Mesenchymal stem cell (in vitro differentiated cells and primary cell): ENCODE measurements around the gene TXLNA.

Experiments
- DNase-seq: peaks from one replicate; pipeline ENCODE4 v3.0.0-alpha.2; 2013
- H2AFZ ChIP-seq: one replicate; pipeline ENCODE4 v1.6.1; 2013; ENCODE audit warnings: low read depth, mild to moderate bottlenecking, control low read depth, inconsistent platforms, low read length, moderate library complexity
- H2AK5ac ChIP-seq: 2 replicates; pipeline ENCODE4 v1.6.1; 2013; ENCODE audit warnings: low read length, moderate library complexity, mild to moderate bottlenecking, inconsistent platforms; ENCODE audit not compliant: severe bottlenecking
- H2BK120ac ChIP-seq: one replicate; pipeline ENCODE4 v1.6.1; 2013; ENCODE audit warnings: low read depth, mild to moderate bottlenecking, inconsistent platforms, low read length, moderate library complexity
- H2BK12ac ChIP-seq, 2 experiments: one replicate each; pipeline ENCODE4 v1.6.1; 2013; ENCODE audit warnings: inconsistent platforms in 2 of 2, low read length in 2 of 2, mild to moderate bottlenecking in 2 of 2, moderate library complexity in 2 of 2, control low read depth in 1 of 2
- H2BK15ac ChIP-seq: one replicate; pipeline ENCODE4 v1.6.1; 2013; ENCODE audit warnings: mild to moderate bottlenecking, low read depth, inconsistent platforms; ENCODE audit not compliant: poor library complexity, severe bottlenecking
- H2BK5ac ChIP-seq: 2 replicates; pipeline ENCODE4 v1.6.1; 2013; ENCODE audit warnings: low read depth, mild to moderate bottlenecking, low read length, control low read depth, inconsistent platforms; ENCODE audit not compliant: poor library complexity, severe bottlenecking
- H3K14ac ChIP-seq, 2 experiments: one replicate each; pipeline ENCODE4 v1.6.1; 2013; ENCODE audit warnings: inconsistent platforms in 2 of 2, low read length in 2 of 2, control low read depth in 1 of 2, mild to moderate bottlenecking in 1 of 2, moderate library complexity in 1 of 2
- H3K18ac ChIP-seq, 2 experiments: one replicate each; pipeline ENCODE4 v1.6.1; 2013; ENCODE audit warnings: inconsistent platforms in 2 of 2, low read length in 2 of 2, control low read depth in 1 of 2, low read depth in 1 of 2, mild to moderate bottlenecking in 1 of 2
- H3K23ac ChIP-seq, 2 experiments: one replicate each; pipeline ENCODE4 v1.6.1; 2013; ENCODE audit warnings: inconsistent platforms in 2 of 2, low read length in 2 of 2, mild to moderate bottlenecking in 2 of 2, moderate library complexity in 2 of 2, control low read depth in 1 of 2
- H3K27ac ChIP-seq: 2 replicates; pipeline ENCODE4 v1.5.1; 2013; ENCODE audit warnings: mild to moderate bottlenecking, moderate library complexity, low read length, control low read depth, inconsistent platforms; ENCODE audit not compliant: poor library complexity, severe bottlenecking
- H3K27me3 ChIP-seq, 2 experiments: 2 replicates each; pipeline versions ENCODE4 v1.6.1 to v1.7.0; 2013; ENCODE audit warnings: low read length in 2 of 2, mild to moderate bottlenecking in 2 of 2, moderate library complexity in 2 of 2, control low read depth in 1 of 2, inconsistent platforms in 1 of 2; ENCODE audit not compliant: control insufficient read depth in 1 of 2, insufficient read depth in 1 of 2
- H3K36me3 ChIP-seq, 2 experiments: 2 replicates each; pipeline versions ENCODE4 v1.6.1 to v1.7.0; 2013; ENCODE audit warnings: low read length in 2 of 2, control low read depth in 1 of 2, inconsistent platforms in 1 of 2, low read depth in 1 of 2, mild to moderate bottlenecking in 1 of 2; ENCODE audit not compliant: insufficient read depth in 2 of 2, control insufficient read depth in 1 of 2
- H3K4ac ChIP-seq, 2 experiments: one replicate each; pipeline ENCODE4 v1.6.1; 2013; ENCODE audit warnings: inconsistent platforms in 2 of 2, low read length in 2 of 2, mild to moderate bottlenecking in 2 of 2, moderate library complexity in 2 of 2, control low read depth in 1 of 2, low read depth in 1 of 2
- H3K4me1 ChIP-seq: 2 replicates; pipeline ENCODE4 v1.6.1; 2013; ENCODE audit warnings: low read depth, low read length, control low read depth; ENCODE audit not compliant: control insufficient read depth, insufficient read depth
- H3K4me2 ChIP-seq: 2 replicates; pipeline ENCODE4 v1.6.1; 2013; ENCODE audit warnings: low read length, mild to moderate bottlenecking, inconsistent platforms; ENCODE audit not compliant: poor library complexity, severe bottlenecking
- H3K4me3 ChIP-seq, 2 experiments: 2 replicates each; pipeline versions ENCODE4 v1.5.1 to v1.7.0; 2013; ENCODE audit warnings: low read length in 2 of 2, mild to moderate bottlenecking in 2 of 2, control low read depth in 1 of 2, low read depth in 1 of 2; ENCODE audit not compliant: insufficient read depth in 1 of 2
- H3K79me1 ChIP-seq: replicated peaks from 2 replicates; pipeline ENCODE4 v1.6.1; 2013; ENCODE audit warnings: mild to moderate bottlenecking, control low read depth, low read length, inconsistent platforms; ENCODE audit not compliant: poor library complexity, severe bottlenecking
- H3K9ac ChIP-seq: 2 replicates; pipeline ENCODE4 v1.7.0; 2013; ENCODE audit warnings: mild to moderate bottlenecking, low read length, moderate library complexity
- H3K9me3 ChIP-seq: 2 replicates; pipeline ENCODE4 v1.7.0; 2013; ENCODE audit warnings: mild to moderate bottlenecking, low read length; ENCODE audit not compliant: control insufficient read depth
- H4K8ac ChIP-seq: one replicate; pipeline ENCODE4 v1.6.1; 2013; ENCODE audit warnings: inconsistent platforms, mild to moderate bottlenecking, low read length, moderate library complexity
- H4K91ac ChIP-seq: one replicate; pipeline ENCODE4 v1.6.1; 2013; ENCODE audit warnings: mild to moderate bottlenecking, low read length, inconsistent platforms
- WGBS: methylation state at CpG from one replicate; pipeline ENCODE4 v1.1.7; 2013; ENCODE audit warnings: mixed read lengths; 5-methylcytosine and 5-hydroxymethylcytosine counted together

Gene TXLNA

GRCh38 chr1:32208469-32208868 is 29.0 kb downstream of the TXLNA start:
- Histone ChIP-seq H3K18ac (no peak overlapping the region), H3K4me1 (peaks cover 22% of the 10 kb centered on the region), H3K9ac (no peak overlapping the region), H3K14ac (no peak overlapping the region), H4K91ac (no peak overlapping the region), H3K27me3 (no peaks in the 10 kb centered on the region), H3K4me3 (no peak overlapping the region), H2BK120ac (no peak overlapping the region), H2BK5ac (no peak overlapping the region), H3K27ac (no peak overlapping the region), H2AK5ac (no peak overlapping the region), H3K4me2 (no peak overlapping the region), H2BK12ac (no peak overlapping the region), H2BK15ac (no peak overlapping the region), H3K9me3 (no peaks in the 10 kb centered on the region), H2AFZ (no peak overlapping the region), H3K23ac (no peak overlapping the region), H3K36me3 (peaks cover 12 to 29% of the 10 kb centered on the region in 2 experiments), H3K4ac (no peak overlapping the region), H3K79me1 (peaks cover 11% of the 10 kb centered on the region), H4K8ac (no peak overlapping the region)
- WGBS, result 97% methylated on average over 6 of the region's 6 CpGs
- no peak for DNase-seq

GRCh38 chr1:32208891-32209328 is 29.4 kb downstream of the TXLNA start, which contains the start of gene DCDC2B:
Gene DCDC2B (plus strand): TSS chr1:32209089. CDS start chr1:32209094, 5 bp downstream.
- no peak within 1 kb of the TSS for H3K9ac ChIP-seq
- WGBS, result 88% methylated on average over 5 of the region's 5 CpGs
- no peak within 1 kb of the TSS for H3K4me3 ChIP-seq
- H2AK5ac ChIP-seq, result no peak within 1 kb of the TSS
- H3K9me3 ChIP-seq, result no peaks in the 10 kb centered on the region
- H2BK5ac ChIP-seq, result no peak within 1 kb of the TSS
- no peak within 1 kb of the TSS for H3K18ac ChIP-seq
- no peaks in the 10 kb centered on the region for H3K27me3 ChIP-seq
- peak within 1 kb of the TSS; percentile 37 for H4K91ac ChIP-seq
- H2AFZ ChIP-seq, result no peak within 1 kb of the TSS
- no peak within 1 kb of the TSS for H3K14ac ChIP-seq
- no peak within 1 kb of the TSS for H3K23ac ChIP-seq
- peaks cover 9% of the 10 kb centered on the region for H3K79me1 ChIP-seq
- H3K4me1 ChIP-seq, result peaks cover 22% of the 10 kb centered on the region
- H3K4ac ChIP-seq, result no peak within 1 kb of the TSS
- H2BK120ac ChIP-seq, result no peak within 1 kb of the TSS
- H4K8ac ChIP-seq, result no peak within 1 kb of the TSS
- H3K4me2 ChIP-seq, result no peak within 1 kb of the TSS
- H2BK12ac ChIP-seq, result peak within 1 kb of the TSS in 1 of 2 experiments; percentile 51
- peaks cover 12 to 27% of the 10 kb centered on the region in 2 experiments for H3K36me3 ChIP-seq
- DNase-seq, result peak; percentile 65
- no peak within 1 kb of the TSS for H3K27ac ChIP-seq
- no peak within 1 kb of the TSS for H2BK15ac ChIP-seq

- H4K8ac ChIP-seq, result peak overlapping the region; percentile 52
- peaks cover 5% of the 10 kb centered on the region for H3K4me1 ChIP-seq
- H3K18ac ChIP-seq, result no peak overlapping the region
- H2BK5ac ChIP-seq, result no peak overlapping the region
- H2BK15ac ChIP-seq, result no peak overlapping the region
- no peak overlapping the region for H3K4me2 ChIP-seq
- WGBS, result 84% methylated on average over 7 of the region's 10 CpGs
- no peak overlapping the region for H3K23ac ChIP-seq
- H3K27ac ChIP-seq, result no peak overlapping the region
- H3K36me3 ChIP-seq, result peaks cover 50 to 56% of the 10 kb centered on the region in 2 experiments
- H3K14ac ChIP-seq, result no peak overlapping the region
- H2BK120ac ChIP-seq, result no peak overlapping the region
- no peak overlapping the region for H4K91ac ChIP-seq
- peak; percentile 76 for DNase-seq
- H3K9me3 ChIP-seq, result no peaks in the 10 kb centered on the region
- peaks cover 26% of the 10 kb centered on the region for H3K79me1 ChIP-seq
- no peak overlapping the region for H2BK12ac ChIP-seq
- H3K4ac ChIP-seq, result no peak overlapping the region
- no peak overlapping the region for H3K4me3 ChIP-seq
- no peak overlapping the region for H2AFZ ChIP-seq
- no peak overlapping the region for H2AK5ac ChIP-seq
- no peaks in the 10 kb centered on the region for H3K27me3 ChIP-seq
- peak overlapping the region; percentile 29 for H3K9ac ChIP-seq
Measured at GRCh38 chr1:32215629-32216480, 36.4 kb downstream of the TXLNA start.

GRCh38 chr1:32216566-32216965 is 37.1 kb downstream of the TXLNA start:
- Histone ChIP-seq H2BK5ac (no peak overlapping the region), H4K91ac (no peak overlapping the region), H3K4me3 (no peak overlapping the region), H3K4ac (no peak overlapping the region), H2AK5ac (no peak overlapping the region), H3K23ac (no peak overlapping the region), H4K8ac (no peak overlapping the region), H2BK15ac (no peak overlapping the region), H3K14ac (no peak overlapping the region), H3K9me3 (no peaks in the 10 kb centered on the region), H3K27me3 (no peaks in the 10 kb centered on the region), H3K9ac (peak overlapping the region; percentile 29), H3K79me1 (peaks cover 28% of the 10 kb centered on the region), H2BK120ac (no peak overlapping the region), H3K4me1 (peaks cover 10% of the 10 kb centered on the region), H3K4me2 (no peak overlapping the region), H3K18ac (no peak overlapping the region), H3K27ac (no peak overlapping the region), H3K36me3 (peaks cover 49 to 57% of the 10 kb centered on the region in 2 experiments), H2BK12ac (no peak overlapping the region), H2AFZ (no peak overlapping the region)
- WGBS, result 98% methylated on average over 4 of the region's 5 CpGs
- no peak for DNase-seq
